GM19025 (cell line): ENCODE measurements around the gene TBX10.
"Not testable (repeated sequence)": the region's sequence is repeated elsewhere in the genome, so short reads cannot be mapped to it uniquely, and the experiment has no call there.

Source experiments
- ATAC-seq: cut with Tn5 transposase; IDR thresholded peaks from one replicate; pipeline ENCODE4 v1.9.1; 2021; ENCODE audit warnings: mild to moderate bottlenecking, low read depth, moderate library complexity; ENCODE audit not compliant: unreplicated experiment

The TBX10 gene

DNA sequence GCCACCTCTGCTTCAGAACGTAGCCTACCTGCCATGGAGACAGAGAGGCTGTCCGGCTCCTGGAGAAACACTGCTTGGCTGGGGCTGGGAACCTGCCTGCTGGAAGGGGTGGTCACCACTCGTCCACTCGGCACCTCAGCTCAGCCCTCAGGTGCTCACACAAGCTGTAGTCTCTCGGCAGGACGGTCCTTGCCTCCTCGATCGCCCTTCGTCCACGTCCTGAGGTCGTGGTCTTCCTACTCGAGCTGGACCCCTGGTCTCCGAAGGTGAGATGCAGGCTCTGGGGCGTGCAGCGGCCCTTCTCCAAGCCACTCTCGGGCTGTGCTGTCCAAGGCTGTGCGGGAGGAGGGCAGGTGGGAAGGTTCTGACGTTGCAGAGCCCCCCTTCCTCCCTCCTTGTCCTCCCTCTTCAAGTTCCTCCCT, at the start of gene TBX10:
TBX10 (minus strand) TSS at position 326 of the 422 bp plus-strand sequence; CDS start at position 35, 291 bp downstream.
- no peak for ATAC-seq

DNA sequence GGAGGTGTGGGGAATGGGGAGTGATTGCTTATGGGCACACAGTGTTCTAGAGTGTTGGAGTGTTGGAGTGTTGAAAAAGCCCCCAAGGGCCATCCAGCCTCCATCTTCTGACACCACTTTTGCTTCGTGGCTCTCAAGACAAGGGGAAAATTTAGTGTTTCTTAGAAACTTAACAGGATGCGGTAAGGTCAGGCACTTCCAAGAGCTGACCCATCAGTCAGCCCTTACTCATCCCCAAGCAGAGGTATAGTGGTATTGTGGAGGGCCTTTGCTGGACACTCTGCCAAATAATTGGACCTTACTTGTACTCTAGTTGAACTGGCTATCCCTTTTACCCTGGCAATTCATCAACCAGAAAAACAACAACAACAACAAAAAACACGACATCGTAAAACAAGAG, 49.6 kb upstream of the TBX10 start:
- ATAC-seq: no peak

GRCh38 chr11:67687986-67688385, 48.4 kb upstream of the TBX10 start:
- no peak for ATAC-seq

GRCh38 chr11:67685641-67686332, 46.2 kb upstream of the TBX10 start:
- ATAC-seq: not testable (repeated sequence)

DNA sequence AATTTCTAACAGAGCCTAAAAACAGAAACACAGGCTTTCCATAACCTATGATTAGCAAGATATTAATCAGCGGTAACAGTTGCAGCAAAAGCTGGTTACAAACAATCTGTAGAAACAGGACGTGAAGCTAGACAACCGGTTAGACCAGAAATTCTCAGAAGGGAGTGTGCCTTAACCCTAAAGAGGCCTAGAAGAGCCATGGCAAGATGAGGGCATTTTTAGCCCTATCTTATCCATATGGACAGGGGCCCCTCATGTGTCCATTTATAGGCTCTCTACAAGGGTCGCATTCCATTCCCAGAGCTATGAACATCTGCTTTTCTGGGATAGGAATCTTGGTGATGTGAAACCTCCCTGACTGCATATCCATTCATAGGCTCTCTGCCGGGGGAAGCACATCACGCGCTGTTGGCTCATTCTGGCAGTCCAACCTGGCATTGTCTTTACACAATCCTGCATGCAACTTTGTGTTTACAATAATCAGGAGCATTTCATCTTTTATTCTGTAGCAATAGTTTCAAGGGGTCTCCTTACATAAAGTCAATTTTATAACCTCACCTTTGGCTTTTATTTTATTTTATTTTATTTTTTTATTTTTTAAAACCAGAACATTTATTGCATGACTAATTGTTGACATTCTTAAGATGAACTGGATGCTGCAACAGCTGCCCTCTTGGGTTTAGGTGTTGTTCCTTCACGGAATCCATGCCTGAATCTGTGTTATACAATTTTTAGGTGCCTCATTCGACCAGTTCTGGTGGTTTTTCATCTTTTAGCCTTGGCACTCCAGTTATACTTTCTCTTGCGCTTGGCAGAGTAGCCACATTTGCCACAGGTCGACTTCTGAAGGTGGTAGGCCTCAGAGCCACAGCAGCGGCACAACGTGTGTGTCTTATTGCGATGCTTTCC, 42.8 kb upstream of the TBX10 start:
- not testable (repeated sequence) for ATAC-seq

DNA sequence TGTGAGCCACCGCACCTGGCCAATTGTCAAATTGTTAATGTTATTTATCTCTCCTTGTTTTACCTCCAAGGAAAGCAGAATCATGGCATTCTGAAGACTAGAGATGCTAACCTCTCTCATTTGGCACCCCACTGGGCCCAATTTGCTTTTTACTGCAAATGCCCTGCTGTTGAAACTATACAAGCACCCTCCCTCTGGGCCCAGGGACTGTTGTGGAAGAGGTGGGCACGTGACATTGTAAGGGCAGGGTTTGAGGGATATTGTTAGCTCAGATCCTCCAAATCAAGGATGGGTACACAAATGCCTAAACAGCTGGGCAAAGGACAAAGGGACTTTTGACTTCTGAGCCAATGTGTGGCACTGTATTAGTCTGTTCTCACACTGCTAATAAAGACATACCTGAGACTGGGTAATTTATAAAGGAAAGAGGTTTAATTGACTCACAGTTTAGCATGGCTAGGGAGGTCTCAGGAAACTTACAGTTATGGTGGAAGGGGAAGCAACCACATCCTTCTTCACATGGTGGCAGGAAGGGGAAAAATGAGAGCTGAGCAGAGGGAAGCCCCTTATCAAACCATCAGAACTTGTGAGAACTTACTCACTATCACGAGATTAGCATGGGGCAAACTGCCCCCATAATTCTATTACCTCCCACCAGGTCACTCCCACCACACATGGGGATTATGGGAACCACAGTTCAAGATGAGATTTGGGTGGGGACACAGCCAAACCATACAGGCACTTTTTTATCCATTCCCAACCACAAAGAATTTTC, 41.3 kb upstream of the TBX10 start:
- ATAC-seq: no peak

GRCh38 chr11:67675058-67675747, 35.6 kb upstream of the TBX10 start:
- ATAC-seq: no peak

DNA sequence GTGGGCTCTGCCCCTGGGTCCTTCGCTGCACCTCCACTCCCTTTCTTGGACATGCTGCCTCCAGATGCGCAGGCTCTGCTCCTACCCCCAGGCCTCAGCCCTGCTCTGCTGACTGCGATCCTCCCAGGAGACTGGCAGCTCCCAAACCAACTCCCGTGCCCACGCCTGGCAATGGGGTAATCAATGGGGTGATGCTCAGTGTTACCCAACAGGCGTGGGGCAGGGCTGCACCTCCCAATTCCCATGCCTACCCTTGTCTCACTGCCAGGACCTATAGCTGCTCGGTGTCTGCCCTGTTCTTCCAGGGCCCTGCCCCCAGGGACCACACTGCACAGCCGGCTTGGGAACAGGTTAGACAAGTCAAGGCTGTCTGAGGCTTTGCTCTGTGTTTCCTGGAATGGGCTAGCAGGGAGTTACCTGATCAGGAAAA, 34.9 kb upstream of the TBX10 start, which contains the start of gene ALDH3B2:
ALDH3B2 (minus strand) TSS at position 182 of the 430 bp plus-strand sequence. CDS start 7,688 bp downstream, outside the sequence.
- ATAC-seq: no peak

- no peak for ATAC-seq
Measured at GRCh38 chr11:67673902-67674301, 34.3 kb upstream of the TBX10 start.

DNA sequence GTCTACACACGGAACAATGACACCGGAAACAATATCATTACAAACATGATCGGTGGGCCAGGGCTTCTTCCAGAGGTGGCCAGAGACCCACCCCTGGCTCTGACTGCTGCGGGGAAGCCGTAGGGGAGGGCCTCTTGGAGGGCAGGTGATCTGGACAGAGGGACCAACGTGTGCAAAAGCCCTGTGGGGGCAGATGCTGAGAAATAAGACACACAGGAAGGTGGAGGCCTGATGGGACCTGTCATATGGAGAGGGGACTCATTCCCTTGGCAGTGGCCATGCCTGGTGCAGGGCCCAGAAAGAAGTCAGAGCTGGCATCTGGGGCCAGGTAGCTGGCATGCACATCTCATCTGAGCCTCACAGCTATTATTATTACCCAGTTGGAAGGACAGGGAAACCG, 33.8 kb upstream of the TBX10 start:
- no peak for ATAC-seq

DNA sequence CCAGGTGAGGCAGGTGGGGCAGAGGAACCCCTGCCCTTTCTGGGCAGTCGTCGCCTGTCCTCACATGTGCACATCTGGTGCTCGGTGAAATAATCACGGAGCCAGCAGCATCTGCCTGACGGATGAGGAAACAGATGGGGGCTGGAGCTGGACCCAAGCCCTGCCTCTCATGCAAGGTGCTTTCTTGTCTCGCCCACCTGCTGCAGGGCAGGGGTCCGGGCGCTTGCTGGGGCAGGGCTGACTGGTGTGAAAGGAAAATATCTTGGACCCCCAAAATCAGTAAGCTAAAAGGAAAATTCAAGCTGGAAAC, 31.6 kb upstream of the TBX10 start:
- ATAC-seq: no peak

DNA sequence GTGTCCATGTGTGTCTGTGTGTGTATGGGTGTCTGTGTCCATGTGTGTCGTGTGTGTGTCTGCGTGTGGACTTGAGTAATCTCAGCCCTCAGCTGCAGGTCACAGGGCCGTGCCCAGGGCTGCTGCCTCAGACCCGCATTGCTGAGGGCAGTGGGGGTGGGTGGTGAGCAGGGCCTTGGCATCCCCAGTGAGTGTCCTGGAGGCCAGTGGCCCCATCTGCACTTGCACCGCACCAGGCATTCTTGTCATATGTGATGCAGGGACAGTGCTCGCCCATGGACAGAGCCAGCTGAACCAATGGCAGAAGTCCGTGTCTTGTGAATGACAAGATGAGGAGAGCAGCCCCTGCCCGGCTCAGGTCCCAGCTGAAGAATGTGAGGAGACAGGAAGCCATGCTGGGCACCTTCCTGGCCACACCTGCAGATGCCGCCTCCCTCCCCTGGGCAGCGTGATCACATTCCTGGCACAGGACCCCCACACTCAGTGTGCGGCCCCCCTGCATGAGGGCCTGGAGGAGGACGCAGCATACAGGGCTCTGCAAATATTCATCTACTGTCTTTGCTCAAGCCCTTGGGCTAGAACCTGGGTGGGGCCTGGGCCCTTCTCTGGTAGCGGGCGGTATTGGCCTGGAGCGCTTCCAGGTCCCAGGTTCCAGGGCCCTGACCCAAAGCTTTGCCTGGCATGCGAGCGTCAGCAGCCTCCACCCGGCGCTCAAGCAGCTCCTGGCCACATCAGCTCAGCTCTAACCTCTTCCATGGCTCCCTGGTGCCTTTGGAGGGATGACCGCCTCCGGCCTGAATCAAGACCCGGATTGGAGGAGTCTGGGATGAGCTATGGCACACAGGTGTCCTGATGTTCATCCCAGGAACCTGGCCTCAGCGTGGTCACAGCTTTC, 31.0 kb upstream of the TBX10 start:
- ATAC-seq: no peak

DNA sequence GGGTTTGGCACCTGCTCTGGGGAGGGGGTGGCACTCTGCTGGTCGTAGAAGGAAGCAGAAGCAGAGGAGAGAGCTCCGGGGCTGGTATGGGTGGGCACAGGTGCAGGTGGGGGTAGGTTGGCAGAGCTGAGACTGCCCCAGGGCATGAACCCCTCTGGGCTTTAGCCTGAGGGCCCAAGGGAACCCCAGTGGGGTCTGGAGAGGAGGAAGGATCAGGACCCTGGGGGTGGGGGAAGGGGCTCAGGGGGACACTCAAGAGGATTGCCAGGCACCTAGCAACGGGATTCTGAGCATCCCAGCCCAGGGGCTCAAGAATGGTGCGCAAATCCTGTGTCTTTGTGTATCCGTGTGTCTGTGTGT, 28.6 kb upstream of the TBX10 start:
- no peak for ATAC-seq

DNA sequence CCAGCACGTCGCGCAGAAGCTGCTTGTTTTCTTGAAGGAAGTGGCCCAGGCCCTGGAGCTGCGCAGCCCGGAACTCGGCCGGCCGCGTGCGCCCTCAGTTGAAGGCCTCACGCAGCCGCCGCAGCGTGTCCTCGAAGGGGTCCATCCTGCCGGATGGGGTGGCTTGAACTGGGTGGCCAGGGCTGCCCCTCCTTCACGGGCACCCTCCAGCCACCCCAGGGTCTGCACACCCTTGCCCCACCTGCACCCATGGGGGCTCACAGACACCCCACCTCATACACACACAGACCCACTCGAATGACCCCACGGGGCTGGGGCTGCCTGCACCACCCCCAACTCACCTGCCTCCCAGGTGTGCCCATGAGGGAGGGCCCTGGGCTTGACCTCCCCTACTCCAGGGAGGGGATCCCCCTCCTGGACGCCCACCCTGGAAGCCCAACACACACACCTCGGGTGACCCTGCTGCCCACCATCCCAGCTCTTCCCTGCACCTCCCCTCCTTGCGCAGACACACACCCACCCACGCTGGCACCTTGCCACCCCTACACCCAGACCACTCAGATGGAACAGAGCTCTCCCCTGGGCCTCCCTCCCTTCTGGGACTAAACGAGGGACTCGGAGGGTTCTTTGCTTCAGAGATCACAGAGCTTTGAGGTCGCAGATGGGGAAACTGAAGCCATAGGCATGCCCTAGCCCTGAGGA, 28.1 kb upstream of the TBX10 start:
- no peak for ATAC-seq

DNA sequence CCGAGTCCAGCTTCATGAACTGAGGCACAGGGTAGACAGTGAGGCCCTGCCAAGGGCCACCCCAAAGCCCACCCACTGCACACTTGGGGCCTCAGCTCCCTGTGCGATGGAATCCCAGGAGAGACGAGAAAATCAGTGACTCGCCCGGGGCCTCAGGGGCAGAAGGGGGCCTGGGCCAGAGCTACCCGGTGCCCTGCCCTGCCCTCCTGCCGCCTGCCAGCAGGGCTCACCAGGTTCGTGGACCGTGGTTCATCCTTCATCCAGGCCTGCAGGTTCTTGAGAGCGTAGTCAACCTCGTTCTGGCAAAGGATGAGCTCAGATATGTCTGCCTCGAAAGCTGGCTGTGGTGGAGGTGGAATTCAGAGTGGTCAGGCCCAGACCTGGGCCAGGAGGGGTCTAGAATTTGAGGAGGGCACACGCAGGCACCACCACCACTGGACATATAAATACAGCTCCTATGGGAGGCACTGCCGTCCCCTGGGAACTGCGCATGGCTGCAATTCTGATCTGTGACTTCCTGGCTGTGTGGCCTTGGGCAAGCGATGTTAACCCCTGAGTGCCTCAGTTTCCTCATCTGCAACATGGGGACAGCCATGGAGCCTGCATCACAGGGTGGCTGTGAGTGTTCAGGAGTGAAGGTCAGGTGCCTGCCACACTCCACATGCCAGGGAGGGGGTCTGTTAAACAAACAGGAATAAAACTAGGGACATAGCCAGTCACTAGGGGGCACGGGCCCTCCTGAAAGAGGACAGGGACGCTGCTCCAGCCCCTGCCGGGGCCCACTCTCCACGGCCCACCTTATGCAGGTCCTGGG, 27.3 kb upstream of the TBX10 start:
- no peak for ATAC-seq

DNA sequence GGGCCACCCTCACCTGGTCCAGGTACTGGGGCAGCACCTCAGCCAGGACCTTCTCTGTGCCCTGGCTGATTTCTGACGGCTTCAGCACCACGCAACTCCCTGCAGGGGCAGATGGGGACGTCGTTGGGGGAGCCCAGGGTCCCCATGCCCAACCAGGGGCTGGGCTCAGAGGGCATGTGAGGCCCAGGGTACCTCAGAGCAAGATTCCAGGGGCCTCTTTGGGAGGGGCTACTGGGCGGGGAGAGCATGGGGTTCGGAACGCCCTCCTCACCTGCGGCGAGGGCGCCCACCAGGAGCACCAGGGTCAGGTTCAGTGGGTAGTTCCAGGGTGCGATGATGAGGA, 26.7 kb upstream of the TBX10 start:
- no peak for ATAC-seq

DNA sequence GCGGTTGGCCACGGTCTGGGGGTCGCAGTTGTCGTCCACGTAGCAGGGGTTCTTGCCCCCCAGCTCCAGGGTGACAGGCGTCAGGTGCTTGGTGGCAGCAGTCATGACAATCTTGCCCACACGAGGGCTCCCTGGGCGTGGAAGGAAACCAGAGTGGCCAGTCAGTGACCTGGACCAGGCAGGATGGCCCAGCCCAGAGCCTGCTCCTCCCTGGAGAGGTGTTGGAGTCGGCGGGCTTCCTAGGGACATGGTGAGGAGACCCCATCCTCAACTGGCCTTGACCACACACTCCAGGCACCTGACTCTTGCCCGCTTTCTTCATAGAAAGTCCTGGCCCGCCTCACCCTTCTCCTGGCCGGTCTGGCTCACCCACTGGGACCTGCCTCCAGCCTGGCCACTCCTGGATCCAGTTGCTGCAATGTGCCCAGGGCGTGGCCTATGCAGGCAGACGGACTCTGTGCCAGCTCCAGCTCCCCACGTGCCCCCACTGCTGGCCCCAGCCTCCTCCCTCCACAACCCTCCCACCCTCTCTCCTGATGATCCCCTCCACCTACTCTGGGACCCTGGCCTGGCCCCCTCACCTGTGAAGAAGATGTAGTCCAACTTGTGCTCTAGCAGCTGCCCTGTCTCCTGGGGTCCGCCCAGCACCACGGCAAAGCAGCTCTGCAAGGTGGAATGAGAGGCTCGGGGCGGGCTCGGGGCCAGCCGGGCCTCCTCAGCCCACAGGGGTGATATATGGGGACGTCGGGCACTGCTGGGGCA, 26.2 kb upstream of the TBX10 start:
- no peak for ATAC-seq
